ENCODE data around the gene ATP5PB. TPM values are rescaled to one million over a fixed set of nuclear protein-coding genes. Genes with fewer than 3 reads are reported as not detected.

Gene ATP5PB
- total RNA-seq, 2 experiments from 2014 or later = 47.3 to 51.5 TPM

DNA sequence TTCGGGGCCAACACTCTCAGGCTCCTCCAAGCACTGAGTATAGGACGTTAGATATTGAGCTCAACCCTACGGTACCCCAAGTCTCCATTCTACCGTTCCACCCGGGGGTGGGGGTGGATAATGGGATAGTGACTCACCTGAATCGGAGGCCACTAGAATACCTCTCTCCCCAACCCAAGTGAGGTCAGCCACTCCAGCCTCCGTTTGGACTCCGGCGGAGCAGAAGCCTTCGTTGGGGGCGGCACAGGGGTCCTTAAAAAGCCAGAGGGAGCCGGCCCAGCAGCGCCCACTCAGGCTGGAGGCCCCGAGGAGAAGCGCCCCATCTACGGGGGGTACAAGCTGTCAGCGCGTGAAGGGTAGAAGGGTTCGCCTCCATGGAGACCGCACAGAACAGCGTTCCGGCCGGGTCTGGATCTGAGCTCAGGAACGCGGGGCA lies 764 bp upstream of the ATP5PB start:
- H3K36me3 Mint-ChIP-seq (ENCODE audit: low read depth) = peaks cover 91% of the 10 kb centered on the region
- no peaks in the 10 kb centered on the region for H3K27me3 Mint-ChIP-seq
- POLR2A ChIA-PET = interaction anchor here (0.5 to 2.5 kb wide), 13 partner anchors 8 to 1414 kb away, joined by 3 to 28 read pairs (median 5); partner anchors contain the start of genes C1orf162, DDX20, LRIF1 and STRIP1
- CTCF ChIA-PET = interaction anchor here (1.1 to 1.3 kb wide), 3 partner anchors 9 to 226 kb away, joined by 4 read pairs; no protein-coding TSS in a partner anchor
- H3K27ac ChIP-seq (ENCODE audit: low read depth in 1 of 2, low read length in 2 of 2) = peak overlapping the region; percentile 52 to 75
- intact Hi-C loops (cut with DNase I, micrococcal nuclease) = loop anchor here (2.0 to 10.0 kb wide), 9 partner anchors 22 to 1414 kb away; partner anchors contain the start of genes DDX20 (in 2 of the 2), CEPT1 (in 1 of the 2), DRAM2 (in 1 of the 2) and STRIP1 (in 1 of the 2)
- TF ChIP-seq, protein P1, sequence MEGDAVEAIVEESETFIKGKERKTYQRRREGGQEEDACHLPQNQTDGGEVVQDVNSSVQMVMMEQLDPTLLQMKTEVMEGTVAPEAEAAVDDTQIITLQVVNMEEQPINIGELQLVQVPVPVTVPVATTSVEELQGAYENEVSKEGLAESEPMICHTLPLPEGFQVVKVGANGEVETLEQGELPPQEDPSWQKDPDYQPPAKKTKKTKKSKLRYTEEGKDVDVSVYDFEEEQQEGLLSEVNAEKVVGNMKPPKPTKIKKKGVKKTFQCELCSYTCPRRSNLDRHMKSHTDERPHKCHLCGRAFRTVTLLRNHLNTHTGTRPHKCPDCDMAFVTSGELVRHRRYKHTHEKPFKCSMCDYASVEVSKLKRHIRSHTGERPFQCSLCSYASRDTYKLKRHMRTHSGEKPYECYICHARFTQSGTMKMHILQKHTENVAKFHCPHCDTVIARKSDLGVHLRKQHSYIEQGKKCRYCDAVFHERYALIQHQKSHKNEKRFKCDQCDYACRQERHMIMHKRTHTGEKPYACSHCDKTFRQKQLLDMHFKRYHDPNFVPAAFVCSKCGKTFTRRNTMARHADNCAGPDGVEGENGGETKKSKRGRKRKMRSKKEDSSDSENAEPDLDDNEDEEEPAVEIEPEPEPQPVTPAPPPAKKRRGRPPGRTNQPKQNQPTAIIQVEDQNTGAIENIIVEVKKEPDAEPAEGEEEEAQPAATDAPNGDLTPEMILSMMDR (IDR thresholded peaks at IDR 0.05) = no peak
- no peaks in the 10 kb centered on the region for H3K9me3 ChIP-seq (ENCODE audit: control insufficient read depth in 1 of 2, insufficient read depth in 1 of 2, low read length in 2 of 2)
- H3K27me3 ChIP-seq (ENCODE audit: control insufficient read depth in 1 of 2, insufficient read depth in 2 of 2, low read length in 2 of 2) = no peaks in the 10 kb centered on the region
- DNase-seq (peak in 4 of 14 experiments; percentile 2 to 38 (median 14)), ATAC-seq (ENCODE audit: poor library complexity) (peak; percentile 21)
- H3K4me1 ChIP-seq (ENCODE audit: insufficient read depth, low read length) = peaks cover 43% of the 10 kb centered on the region
- H3K36me3 ChIP-seq (ENCODE audit: insufficient read depth, low read length) = peaks cover 55% of the 10 kb centered on the region
- peak overlapping the region; percentile 75 for H3K4me3 ChIP-seq (ENCODE audit: low read length)
- H3K4me3 Mint-ChIP-seq = peak overlapping the region; percentile 97
- H3K9me3 Mint-ChIP-seq = no peaks in the 10 kb centered on the region
- peak overlapping the region; percentile 97 for H3K27ac Mint-ChIP-seq
- H3K4me1 Mint-ChIP-seq (ENCODE audit: low read depth) = peaks cover 92% of the 10 kb centered on the region

DNA sequence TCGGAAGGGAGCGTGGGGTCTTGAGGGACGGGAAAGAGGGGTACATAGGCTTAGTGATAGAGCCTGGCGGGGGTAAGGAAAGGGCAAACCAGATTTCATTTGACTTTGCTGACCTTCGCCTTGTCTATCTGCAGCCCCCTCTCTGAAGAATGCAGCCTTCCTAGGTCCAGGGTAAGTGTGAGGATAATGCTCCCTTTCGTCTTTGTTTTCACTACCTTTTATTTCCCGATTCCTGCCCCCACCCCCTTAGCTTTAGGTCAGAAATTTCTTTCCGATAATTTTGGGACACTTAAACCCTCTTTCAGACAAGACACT lies 396 bp downstream of the ATP5PB start:
- peaks cover 49% of the 10 kb centered on the region for H3K4me1 ChIP-seq (ENCODE audit: insufficient read depth, low read length)

GRCh38 chr1:111450185-111450584 lies 921 bp downstream of the ATP5PB start:
- TF ChIP-seq, protein P1 (IDR thresholded peaks at IDR 0.05) = no peak
- H3K27ac Mint-ChIP-seq = peak overlapping the region; percentile 97
- H3K4me1 Mint-ChIP-seq (ENCODE audit: low read depth) = peaks cover 92% of the 10 kb centered on the region
- peak overlapping the region; percentile 75 to 93 for H3K27ac ChIP-seq (ENCODE audit: low read depth in 1 of 2, low read length in 2 of 2)
- no peaks in the 10 kb centered on the region for H3K27me3 Mint-ChIP-seq
- peaks cover 91% of the 10 kb centered on the region for H3K36me3 Mint-ChIP-seq (ENCODE audit: low read depth)
- POLR2A ChIA-PET = interaction anchor here (0.5 to 1.5 kb wide), 4 partner anchors 16 to 299 kb away, joined by 3 to 4 read pairs (median 4); no protein-coding TSS in a partner anchor
- CTCF ChIA-PET = interaction anchor here (1.6 kb wide), 1 partner anchor 26 kb away, joined by 5 read pairs; no protein-coding TSS in a partner anchor
- no peaks in the 10 kb centered on the region for H3K9me3 Mint-ChIP-seq
- H3K4me3 ChIP-seq (ENCODE audit: low read length) = peak overlapping the region; percentile 75
- no peaks in the 10 kb centered on the region for H3K27me3 ChIP-seq (ENCODE audit: control insufficient read depth in 1 of 2, insufficient read depth in 2 of 2, low read length in 2 of 2)
- no peaks in the 10 kb centered on the region for H3K9me3 ChIP-seq (ENCODE audit: control insufficient read depth in 1 of 2, insufficient read depth in 1 of 2, low read length in 2 of 2)
- ATAC-seq (ENCODE audit: poor library complexity) = no peak
- H3K4me1 ChIP-seq (ENCODE audit: insufficient read depth, low read length) = peaks cover 52% of the 10 kb centered on the region
- H3K36me3 ChIP-seq (ENCODE audit: insufficient read depth, low read length) = peaks cover 56% of the 10 kb centered on the region
- DNase-seq = no peak
- peak overlapping the region; percentile 97 for H3K4me3 Mint-ChIP-seq
- intact Hi-C loops (cut with DNase I, micrococcal nuclease) = loop anchor here in 1 of 2 experiments (2.0 kb wide), 1 partner anchor 19 kb away; no protein-coding TSS in a partner anchor

More for the DNA sequence above, 396 bp downstream of the ATP5PB start:
- Mint-ChIP-seq H3K4me1 (ENCODE audit: low read depth) (peaks cover 92% of the 10 kb centered on the region), H3K9me3 (no peaks in the 10 kb centered on the region), H3K27me3 (no peaks in the 10 kb centered on the region), H3K36me3 (ENCODE audit: low read depth) (peaks cover 91% of the 10 kb centered on the region), H3K4me3 (peak overlapping the region; percentile 97), H3K27ac (peak overlapping the region; percentile 97)
- CTCF ChIA-PET = interaction anchor here (1.3 to 1.6 kb wide), 2 partner anchors 27 to 227 kb away, joined by 4 to 5 read pairs; no protein-coding TSS in a partner anchor
- Histone ChIP-seq H3K36me3 (ENCODE audit: insufficient read depth, low read length) (peaks cover 56% of the 10 kb centered on the region), H3K9me3 (ENCODE audit: control insufficient read depth in 1 of 2, insufficient read depth in 1 of 2, low read length in 2 of 2) (no peaks in the 10 kb centered on the region), H3K27ac (ENCODE audit: low read depth in 1 of 2, low read length in 2 of 2) (peak overlapping the region; percentile 75 to 93), H3K27me3 (ENCODE audit: control insufficient read depth in 1 of 2, insufficient read depth in 2 of 2, low read length in 2 of 2) (no peaks in the 10 kb centered on the region), H3K4me3 (ENCODE audit: low read length) (peak overlapping the region; percentile 75)
- intact Hi-C loops (cut with DNase I, micrococcal nuclease) = loop anchor here (2.0 to 10.0 kb wide), 10 partner anchors 19 to 1415 kb away; partner anchors contain the start of genes DDX20 (in 2 of the 2), CEPT1 (in 1 of the 2), DRAM2 (in 1 of the 2) and STRIP1 (in 1 of the 2)
- DNase-seq (no peak), ATAC-seq (ENCODE audit: poor library complexity) (no peak)
- TF ChIP-seq, protein P1 (IDR thresholded peaks at IDR 0.05) = no peak
- POLR2A ChIA-PET = interaction anchor here (1.4 kb wide), 1 partner anchor 20 kb away, joined by 4 read pairs; no protein-coding TSS in a partner anchor

All from CD4-positive, alpha-beta T cell (primary cell).